ENCODE results near the gene CD33.

GRCh38 chr19:51256155-51256625 lies 31.3 kb downstream of the CD33 start:
- TF ChIP-seq ARNTL (CRISPR knock-in tag; IDR thresholded peaks at IDR 0.05; ENCODE audit: borderline replicate concordance, low read depth) = no peak
- TF ChIP-seq GLIS3 (CRISPR knock-in tag; IDR thresholded peaks at IDR 0.05) = no peak

All from SK-N-SH treated with all-trans-retinoic acid at 6 μM for 48 hours (cell line).